Iris pigment epithelial cell (primary cell): ENCODE measurements around the gene MON1B.

Experiments
- DNase-seq: peaks from one replicate; pipeline ENCODE4 v3.0.0-alpha.2; 2011; ENCODE audit warnings: low read depth

Gene MON1B

GRCh38 chr16:77250400-77250799, 59.4 kb downstream of the MON1B start:
- peak; percentile 50 for DNase-seq
